C4-2B (cell line): ENCODE results near the gene NTMT1.

ENCODE experiments used
- ZFX ChIP-seq: fragments of 450-650 bp; IDR thresholded peaks from 2 replicates; pipeline ENCODE4 v1.6.1; 2017
- TF ChIP-seq, protein P1 (sequence below): fragments of 450-650 bp; conservative IDR thresholded peaks from 2 replicates; pipeline ENCODE4 v1.5.1; 2017; ENCODE audit warnings: mild to moderate bottlenecking

DNA sequence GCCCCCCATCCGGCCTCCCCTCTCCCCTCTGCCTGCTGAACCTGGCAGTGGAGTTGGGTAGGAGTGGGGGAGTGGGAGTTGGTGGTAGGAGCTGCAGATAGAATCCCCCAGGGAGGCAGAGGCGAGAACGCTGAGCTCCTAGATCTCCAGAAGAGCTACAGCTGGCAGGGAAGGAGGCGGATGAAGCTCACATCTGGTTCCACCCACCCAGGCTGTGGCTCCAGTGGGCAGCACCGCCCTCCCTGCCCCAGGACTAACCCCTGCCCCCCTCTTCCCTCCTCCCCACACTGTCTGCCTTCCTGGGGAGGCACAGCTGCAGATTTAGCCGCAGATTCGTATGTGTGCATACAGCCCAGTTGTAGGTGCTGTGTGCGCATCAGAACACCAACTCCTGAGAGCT, 39.3 kb upstream of the NTMT1 start:
- TF ChIP-seq, protein P1, sequence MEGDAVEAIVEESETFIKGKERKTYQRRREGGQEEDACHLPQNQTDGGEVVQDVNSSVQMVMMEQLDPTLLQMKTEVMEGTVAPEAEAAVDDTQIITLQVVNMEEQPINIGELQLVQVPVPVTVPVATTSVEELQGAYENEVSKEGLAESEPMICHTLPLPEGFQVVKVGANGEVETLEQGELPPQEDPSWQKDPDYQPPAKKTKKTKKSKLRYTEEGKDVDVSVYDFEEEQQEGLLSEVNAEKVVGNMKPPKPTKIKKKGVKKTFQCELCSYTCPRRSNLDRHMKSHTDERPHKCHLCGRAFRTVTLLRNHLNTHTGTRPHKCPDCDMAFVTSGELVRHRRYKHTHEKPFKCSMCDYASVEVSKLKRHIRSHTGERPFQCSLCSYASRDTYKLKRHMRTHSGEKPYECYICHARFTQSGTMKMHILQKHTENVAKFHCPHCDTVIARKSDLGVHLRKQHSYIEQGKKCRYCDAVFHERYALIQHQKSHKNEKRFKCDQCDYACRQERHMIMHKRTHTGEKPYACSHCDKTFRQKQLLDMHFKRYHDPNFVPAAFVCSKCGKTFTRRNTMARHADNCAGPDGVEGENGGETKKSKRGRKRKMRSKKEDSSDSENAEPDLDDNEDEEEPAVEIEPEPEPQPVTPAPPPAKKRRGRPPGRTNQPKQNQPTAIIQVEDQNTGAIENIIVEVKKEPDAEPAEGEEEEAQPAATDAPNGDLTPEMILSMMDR, result no peak
- TF ChIP-seq ZFX, result no peak
